ENCODE results near the gene NRXN2. TPM values are rescaled to one million over a fixed set of nuclear protein-coding genes. Genes with fewer than 3 reads are reported as not detected.

The NRXN2 gene
- total RNA-seq, 1 donor, result 5.2 TPM

DNA sequence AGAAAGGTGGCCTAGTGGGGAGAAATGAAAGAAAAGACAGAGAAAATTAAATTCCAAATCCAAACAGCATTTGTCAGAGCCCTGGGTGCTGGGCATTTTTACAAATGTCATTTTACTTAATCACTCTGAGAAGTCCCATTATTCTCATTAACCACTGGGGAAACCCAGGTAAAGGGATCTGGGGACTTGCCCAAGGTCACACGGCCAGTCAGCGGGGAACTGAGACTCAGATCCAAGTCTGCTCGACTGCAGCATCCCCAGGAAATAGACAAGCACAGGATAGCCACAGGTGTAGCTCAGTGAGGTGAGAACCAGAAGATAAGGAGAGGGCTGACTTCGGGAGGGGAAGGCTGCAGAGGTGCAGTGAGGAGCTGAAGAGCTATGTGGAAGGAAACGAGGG lies 7.9 kb downstream of the NRXN2 start:
- TF ChIP-seq, protein P1, sequence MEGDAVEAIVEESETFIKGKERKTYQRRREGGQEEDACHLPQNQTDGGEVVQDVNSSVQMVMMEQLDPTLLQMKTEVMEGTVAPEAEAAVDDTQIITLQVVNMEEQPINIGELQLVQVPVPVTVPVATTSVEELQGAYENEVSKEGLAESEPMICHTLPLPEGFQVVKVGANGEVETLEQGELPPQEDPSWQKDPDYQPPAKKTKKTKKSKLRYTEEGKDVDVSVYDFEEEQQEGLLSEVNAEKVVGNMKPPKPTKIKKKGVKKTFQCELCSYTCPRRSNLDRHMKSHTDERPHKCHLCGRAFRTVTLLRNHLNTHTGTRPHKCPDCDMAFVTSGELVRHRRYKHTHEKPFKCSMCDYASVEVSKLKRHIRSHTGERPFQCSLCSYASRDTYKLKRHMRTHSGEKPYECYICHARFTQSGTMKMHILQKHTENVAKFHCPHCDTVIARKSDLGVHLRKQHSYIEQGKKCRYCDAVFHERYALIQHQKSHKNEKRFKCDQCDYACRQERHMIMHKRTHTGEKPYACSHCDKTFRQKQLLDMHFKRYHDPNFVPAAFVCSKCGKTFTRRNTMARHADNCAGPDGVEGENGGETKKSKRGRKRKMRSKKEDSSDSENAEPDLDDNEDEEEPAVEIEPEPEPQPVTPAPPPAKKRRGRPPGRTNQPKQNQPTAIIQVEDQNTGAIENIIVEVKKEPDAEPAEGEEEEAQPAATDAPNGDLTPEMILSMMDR (IDR thresholded peaks at IDR 0.05; ENCODE audit: insufficient read depth, low read depth, low read length), result no peak
- H3K4me3 ChIP-seq (ENCODE audit: low read depth, low read length), result no peak overlapping the region

GRCh38 chr11:64714666-64715065 lies 8.3 kb downstream of the NRXN2 start:
- TF ChIP-seq, protein P1 (IDR thresholded peaks at IDR 0.05; ENCODE audit: insufficient read depth, low read depth, low read length), result no peak
- DNase-seq (ENCODE audit: low read depth), result no peak
- H3K4me3 ChIP-seq (ENCODE audit: low read depth, low read length), result no peak overlapping the region

More for the DNA sequence above, 7.9 kb downstream of the NRXN2 start:
- no peak for DNase-seq (ENCODE audit: low read depth)

GRCh38 chr11:64713781-64714363 lies 9.1 kb downstream of the NRXN2 start:
- H3K4me3 ChIP-seq (ENCODE audit: low read depth, low read length), result no peak overlapping the region
- no peak for DNase-seq (ENCODE audit: low read depth)
- TF ChIP-seq, protein P1 (IDR thresholded peaks at IDR 0.05; ENCODE audit: insufficient read depth, low read depth, low read length), result no peak

GRCh38 chr11:64713016-64713707 lies 9.8 kb downstream of the NRXN2 start:
- TF ChIP-seq, protein P1 (IDR thresholded peaks at IDR 0.05; ENCODE audit: insufficient read depth, low read depth, low read length), result no peak
- peak; percentile 58 for DNase-seq (ENCODE audit: low read depth)
- H3K4me3 ChIP-seq (ENCODE audit: low read depth, low read length), result no peak overlapping the region

DNA sequence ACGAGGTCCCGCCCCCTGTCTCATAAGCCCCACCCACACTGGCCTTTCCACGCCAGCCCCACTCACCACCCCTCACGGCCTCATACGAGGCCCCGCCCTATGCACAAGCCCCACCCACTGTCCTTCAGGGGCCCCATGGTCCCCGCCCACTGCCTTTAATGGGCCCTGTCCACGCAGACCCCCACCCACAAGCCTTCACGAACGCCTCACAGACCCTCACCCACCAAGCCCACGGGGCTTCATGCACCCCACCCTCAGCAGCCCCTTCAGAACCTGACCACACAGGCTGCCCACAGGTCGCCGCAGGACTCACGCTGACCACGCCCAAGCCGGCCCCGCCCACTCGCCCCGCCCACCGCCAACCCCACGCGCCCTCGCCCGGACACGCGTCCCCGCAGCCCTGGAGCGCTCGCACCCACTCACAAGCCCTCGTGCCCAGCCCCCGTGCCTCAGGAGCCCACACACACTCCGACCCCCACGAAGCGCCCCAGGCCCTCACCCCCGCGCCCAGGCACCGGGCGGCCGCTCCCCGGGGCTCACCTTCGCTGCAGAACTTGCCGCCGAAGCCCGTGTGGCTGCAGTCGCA lies 10.5 kb downstream of the NRXN2 start:
- TF ChIP-seq, protein P1 (IDR thresholded peaks at IDR 0.05; ENCODE audit: insufficient read depth, low read depth, low read length), result no peak
- no peak overlapping the region for H3K4me3 ChIP-seq (ENCODE audit: low read depth, low read length)
- no peak for DNase-seq (ENCODE audit: low read depth)

GRCh38 chr11:64711956-64712362 lies 11.0 kb downstream of the NRXN2 start:
- DNase-seq (ENCODE audit: low read depth), result no peak
- TF ChIP-seq, protein P1 (IDR thresholded peaks at IDR 0.05; ENCODE audit: insufficient read depth, low read depth, low read length), result no peak
- no peak overlapping the region for H3K4me3 ChIP-seq (ENCODE audit: low read depth, low read length)
